ENCODE results near the gene SMIM30.
"Not testable (repeated sequence)": the region's sequence is repeated elsewhere in the genome, so short reads cannot be mapped to it uniquely, and the experiment has no call there.

SMIM30 gene, protein sequence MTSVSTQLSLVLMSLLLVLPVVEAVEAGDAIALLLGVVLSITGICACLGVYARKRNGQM

DNA sequence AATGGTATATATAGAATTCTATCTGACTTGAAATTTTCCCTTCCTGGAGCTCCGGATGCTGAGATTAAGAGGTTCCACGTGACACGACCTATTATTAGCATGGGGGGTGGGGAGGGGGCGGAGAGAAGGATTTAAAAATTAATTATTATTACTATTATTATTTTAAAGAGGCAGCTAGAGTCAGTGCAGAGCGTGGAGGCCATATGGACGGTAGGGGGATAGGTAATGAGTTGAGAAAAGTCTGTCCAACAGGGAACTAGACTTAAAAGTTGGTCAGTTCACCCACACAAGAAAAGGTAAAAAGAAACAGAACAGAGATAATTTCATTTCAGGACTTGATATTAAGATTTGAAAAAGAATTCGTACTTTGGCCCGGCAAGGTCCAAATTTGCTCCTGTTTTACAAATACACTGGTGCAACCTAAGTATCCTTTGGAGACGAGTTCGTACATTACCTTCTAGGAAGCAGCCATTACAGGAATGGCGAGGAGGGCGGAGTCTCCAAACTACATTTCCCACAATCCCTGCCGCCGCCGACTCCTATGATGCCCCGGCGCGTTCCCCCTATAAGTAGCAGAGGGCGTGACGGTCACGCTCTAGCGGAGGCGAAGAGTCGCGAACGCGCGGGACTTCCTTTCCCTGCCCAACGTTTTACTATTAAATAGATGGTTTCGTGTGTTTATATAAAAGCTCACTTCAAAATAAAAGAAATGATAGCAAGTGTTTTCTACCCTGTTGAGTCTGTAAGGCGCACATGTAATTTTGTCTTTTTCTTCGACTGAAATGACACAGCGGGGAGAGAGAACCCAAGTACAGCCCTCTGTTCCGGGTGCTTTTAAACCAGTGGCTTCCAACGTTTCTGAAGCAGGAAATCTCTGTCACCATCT, at the start of gene SMIM30:
Gene SMIM30 (minus strand): TSS at position 481 of the 886 bp plus-strand sequence. CDS start 976 bp downstream, outside the sequence.
- DNase-seq (ENCODE audit: low read depth), result peak; percentile 55

DNA sequence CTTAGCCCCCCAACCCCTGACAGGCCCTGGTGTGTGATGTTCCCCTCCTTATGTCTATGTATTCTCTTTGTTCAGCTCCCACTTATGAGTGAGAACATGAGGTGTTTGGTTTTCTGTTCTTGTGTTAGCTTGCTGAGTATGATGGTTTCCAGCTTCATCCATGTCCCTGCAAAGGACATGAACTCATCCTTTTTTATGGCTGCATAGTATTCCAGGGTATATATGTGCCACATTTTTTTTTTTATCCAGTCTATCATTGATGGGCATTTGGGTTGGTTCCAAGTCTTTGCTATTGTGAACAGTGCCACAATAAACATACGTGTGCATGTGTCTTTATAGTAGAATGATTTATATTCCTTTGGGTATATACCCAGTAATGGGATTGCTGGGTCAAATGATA, 47.8 kb upstream of the SMIM30 start:
- not testable (repeated sequence) for DNase-seq (ENCODE audit: low read depth)

DNA sequence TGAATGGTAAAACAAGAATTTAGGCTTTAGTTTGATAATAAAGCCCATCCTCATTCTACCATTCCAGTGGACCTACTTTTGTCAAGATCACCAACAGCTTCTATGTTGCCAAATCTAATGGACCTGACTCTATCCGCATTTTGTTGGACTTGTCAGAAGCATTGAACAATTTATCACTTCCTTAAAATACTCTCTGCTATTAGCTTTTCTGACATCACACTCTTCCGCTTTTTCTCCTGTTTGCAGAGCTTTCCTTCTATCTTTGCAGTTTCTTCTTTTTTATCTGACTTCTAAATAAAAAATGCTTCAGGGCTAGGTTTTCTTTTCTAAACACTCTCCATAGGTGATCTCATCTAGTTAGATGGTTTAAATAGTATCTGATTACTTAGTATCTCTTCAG, 42.7 kb upstream of the SMIM30 start:
- DNase-seq (ENCODE audit: low read depth), result no peak

DNA sequence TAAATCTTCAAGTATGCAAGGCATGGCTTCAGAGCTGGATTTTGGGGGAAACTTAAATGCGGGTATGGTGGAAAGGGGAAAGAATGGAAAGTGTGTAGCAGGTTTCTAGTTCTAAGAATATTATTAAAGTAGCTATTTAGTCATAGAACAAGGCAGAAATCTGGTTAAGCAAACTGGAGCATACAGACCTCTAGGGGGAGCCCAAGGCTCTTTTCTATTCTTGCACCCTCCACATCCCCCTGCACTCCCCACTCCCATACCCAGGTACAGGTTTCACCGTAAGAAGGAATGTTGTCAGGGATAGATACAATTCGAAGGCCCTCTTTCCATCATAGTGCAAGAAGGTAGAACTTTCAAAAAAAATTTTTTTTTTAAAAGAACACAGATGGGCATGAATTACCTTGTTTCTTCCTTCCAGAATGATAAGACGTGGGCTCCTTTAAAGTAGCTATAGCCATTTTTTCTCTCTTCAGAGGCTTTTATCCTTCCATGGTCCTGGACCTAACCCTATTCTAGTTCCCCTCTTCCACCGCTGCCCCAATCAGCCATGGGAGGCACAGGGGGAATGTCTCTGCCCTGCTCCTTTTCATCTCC, 41.5 kb upstream of the SMIM30 start:
- DNase-seq (ENCODE audit: low read depth), result no peak

DNA sequence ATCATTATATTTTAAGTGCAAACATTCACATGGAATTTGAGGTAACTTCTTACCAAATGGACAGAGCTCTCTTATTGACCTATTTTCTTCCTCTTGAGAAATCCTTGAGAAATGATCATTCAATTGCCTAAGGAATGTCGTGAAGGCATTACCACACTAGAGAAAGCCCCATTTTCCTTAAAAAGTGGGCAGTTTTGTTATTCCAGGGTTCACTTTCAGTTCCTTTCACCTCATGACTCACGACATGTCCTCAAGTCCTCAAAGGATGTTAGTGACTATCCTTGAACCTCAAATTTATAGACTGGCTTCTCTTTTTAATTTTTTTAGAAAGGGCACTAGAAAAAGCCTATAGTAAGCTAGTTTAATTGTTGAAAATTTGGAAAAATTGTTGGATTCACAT, 40.4 kb upstream of the SMIM30 start:
- DNase-seq (ENCODE audit: low read depth), result no peak

DNA sequence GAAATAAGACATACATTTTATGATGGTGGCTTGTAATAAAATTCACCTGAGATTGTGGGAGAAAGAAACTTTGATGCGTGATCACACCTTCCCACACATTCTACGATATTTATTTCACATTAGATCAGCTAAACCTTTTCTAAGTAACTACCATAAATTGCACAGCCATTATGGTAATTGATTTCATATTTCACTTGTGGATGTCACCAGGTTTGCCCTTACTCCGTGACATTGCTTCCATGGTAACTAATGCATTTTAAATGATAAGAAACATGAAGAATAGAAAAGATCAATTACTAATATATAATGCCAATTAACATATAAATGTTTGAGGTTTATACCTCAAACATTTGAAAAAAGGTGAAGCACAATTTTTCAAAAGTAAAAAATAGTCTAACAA, 35.8 kb upstream of the SMIM30 start:
- DNase-seq (ENCODE audit: low read depth), result no peak

DNA sequence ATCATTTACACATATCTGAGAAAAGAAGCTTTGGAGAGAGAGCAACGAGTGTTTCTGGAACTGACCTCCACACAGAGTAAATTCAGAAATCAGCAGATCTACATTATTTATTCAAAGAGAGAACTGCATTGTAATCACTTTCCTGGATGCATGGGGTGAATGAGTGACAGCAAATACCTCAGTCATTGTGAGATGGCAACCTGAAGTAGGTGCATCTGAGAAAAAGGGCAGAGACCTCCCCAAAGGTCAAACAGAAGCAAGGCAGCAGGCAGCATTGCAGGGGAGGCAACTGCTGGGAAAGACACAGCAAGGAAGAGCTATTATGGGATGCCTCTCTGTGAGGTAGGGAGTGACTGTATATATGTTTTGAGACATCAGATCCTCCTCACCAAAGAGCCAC, 26.5 kb upstream of the SMIM30 start:
- no peak for DNase-seq (ENCODE audit: low read depth)

DNA sequence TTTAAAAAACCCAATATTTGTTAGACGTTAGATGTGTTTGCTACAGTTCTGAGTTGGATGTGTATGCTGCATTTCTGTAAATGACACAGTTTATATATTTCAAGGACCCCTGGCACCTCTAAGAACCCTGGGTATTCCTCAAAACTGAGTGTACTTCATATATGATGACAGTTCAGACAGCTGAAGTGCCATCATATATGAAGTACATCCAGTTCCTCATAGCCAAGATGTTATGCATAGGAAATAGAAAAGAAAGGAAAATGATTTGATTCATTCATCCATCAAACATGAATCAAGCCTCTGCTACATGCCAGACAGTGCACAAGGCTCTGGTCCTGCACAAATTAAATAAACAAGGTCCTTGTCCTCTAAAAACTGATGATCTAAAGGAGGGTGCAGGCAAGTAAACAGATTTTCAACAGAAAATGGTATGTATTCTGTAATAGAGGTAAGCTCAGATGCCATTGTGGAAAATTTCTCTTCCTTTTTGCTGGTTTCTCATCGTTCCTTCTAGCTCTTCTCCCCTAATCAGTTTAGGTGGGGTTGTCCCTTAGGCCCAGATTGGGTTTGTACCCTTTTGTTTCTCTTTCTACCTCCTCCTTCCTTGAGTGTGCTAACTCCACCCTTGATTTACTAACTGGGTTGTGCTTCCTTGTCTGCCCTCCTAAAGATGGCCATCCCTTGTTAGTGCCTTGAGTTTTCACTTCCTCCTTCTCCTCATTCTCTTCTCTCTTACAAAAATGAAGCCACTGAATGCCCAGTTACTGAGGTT, 25.3 kb upstream of the SMIM30 start:
- no peak for DNase-seq (ENCODE audit: low read depth)

DNA sequence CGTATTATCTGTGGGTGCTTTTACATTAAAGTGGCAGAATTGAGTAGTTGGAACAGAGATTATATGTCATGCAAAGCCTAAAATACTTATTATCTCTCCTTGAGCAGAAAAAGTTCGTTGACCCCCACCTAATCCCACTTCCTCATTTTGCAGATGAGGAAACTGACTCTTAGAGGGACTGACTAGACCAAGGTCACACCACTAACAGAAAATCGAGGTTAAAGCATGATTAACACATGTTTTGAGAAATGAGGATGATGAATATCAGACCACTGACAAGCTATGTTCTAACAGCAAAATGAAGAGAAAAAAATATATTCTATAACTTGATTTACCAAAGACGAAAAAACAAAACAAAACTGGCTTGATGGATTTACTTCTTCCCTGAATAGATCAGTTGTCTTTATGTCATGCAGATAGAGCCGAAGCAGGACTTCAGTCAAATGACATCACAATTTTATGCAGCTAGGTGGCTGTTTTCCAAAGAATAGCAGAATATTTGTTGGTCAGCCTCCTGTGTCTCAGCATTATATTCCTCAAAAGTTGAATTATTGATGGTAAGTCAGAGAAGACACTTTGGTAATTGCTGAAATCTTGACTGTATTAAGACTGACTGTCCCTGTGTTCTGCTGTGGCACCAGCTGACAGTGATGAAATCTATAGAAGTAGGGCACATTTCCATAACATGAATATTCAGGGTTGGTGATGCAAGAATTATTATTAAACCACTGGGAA, 24.2 kb upstream of the SMIM30 start:
- no peak for DNase-seq (ENCODE audit: low read depth)

DNA sequence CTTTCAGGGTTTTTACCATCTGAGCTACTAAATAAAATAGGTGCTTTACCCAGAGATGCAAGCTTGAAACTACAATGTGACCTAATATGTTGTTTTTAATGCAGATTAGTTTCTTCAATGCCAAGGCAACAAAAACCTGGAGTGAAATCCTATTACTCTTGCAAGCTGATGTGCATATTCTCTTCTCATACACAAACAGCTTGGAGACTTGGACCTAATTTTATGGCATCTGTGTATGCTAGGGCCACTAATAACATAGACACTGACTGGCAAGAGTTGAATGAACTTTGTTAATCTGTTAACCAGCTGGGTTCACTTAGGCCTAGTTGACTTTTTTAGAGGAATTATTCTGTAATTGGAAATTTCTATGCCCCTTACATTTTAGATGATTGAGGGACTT, 23.4 kb upstream of the SMIM30 start:
- DNase-seq (ENCODE audit: low read depth), result no peak

DNA sequence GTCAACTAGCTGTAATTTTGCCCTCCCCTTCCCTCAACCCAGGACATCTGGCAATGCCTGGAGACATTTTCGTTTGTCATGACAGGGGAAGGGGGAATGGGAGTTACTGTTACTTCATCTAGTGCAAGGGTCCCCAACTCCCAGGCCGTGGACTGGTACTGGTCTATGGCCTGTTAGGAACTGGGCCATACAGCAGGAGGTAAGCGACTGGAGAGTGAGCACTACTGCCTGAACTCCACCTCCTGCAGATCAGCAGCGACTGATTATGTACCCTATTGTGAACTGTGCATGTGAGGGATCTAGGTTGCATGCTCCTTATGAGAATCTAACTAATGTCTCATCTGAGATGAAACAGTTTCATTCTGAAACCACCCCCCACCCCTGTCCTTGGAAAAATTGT, 22.6 kb upstream of the SMIM30 start:
- DNase-seq (ENCODE audit: low read depth), result no peak

DNA sequence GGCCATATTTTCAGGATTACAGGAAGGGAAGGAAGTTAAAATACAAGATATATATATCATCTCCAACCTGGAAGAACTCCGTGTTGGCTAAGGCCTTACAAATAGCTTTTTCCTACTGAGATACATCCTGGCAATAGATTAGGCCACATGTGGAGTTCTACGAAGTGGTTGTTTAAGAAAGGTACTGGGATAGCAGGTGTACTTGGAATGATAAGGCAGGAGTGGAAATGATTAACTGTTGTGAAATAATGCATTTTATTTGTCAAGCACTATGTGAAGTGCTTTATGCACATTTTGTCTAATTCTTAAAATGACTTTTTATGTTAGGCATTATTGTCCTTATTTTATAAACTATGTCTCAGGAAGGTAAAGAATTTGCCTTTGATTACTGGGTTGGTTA, 18.9 kb upstream of the SMIM30 start:
- DNase-seq (ENCODE audit: low read depth), result no peak

DNA sequence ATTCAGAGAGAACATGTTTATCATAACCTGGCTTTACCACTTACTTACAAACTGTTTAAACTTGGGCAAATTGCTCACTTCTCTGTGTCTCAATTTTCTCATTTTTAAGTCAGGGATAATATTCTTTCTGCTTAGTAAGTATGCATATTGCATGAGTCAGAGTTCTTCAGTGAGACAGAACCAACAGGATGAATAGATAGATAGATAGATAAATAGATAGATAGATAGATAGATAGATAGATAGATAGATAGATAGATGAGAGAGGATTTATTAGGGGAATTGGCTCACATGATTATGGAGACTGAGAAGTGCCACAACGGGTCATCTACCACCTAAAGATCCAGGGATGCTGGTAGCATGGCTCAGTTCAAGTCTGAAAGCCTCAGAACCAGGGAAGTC, 15.7 kb upstream of the SMIM30 start:
- no peak for DNase-seq (ENCODE audit: low read depth)

DNA sequence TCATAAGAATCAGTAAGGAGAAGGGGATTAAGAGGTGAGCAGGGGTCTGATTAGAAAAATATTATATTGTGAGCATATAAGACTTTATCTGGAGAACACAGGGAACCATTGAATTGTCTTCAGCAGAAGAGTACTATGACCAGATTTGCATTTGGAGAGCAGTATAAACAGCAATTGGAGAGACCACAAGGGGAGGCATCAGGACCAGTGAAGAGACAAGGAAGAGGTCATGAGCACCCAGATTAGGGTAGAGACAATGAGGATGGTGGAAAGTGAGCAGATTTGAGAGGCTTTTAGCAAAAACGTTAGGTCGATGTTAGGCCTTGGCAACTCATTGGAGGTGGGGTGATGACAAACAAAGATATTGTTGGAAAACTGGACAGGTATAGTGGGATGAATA, 13.0 kb upstream of the SMIM30 start:
- DNase-seq (ENCODE audit: low read depth), result no peak

DNA sequence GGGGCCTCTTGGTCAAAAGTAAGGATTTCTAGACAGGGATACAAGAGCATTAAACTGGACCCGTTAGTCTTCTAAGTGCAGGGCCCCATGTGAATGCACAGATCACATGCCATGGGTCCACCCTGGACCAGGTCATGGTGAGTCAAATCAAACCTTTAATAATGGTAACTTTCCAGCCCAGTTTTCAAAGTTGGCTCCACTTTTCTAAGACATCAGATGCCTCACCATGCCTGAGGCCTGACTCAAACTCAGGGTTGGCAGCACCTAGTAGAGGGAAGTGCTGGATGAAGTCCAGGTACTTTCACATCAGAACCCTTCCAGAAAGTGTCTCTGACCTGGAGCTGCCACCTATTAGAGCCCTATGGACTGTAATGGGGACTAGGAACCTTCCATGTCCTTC, 9.7 kb upstream of the SMIM30 start:
- no peak for DNase-seq (ENCODE audit: low read depth)

DNA sequence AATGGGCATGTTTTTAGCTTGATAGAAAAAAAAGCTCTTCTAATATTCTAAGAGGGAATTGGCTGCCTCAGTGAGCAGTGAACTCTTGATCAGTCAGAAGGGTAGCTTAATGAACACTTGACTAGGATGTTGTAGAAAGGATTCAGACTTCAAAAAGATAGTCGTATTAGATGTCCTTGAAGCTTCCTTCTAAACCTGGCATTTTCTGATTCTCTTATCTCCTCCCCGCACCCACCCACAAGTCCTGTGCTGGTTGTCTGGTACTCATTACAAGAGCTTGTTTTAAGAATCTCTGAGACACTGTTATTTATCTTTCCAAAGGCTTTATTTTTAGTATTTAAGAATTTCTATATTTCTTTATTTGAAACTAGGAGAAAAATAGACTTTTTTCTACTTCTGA, 7.4 kb upstream of the SMIM30 start:
- no peak for DNase-seq (ENCODE audit: low read depth)

DNA sequence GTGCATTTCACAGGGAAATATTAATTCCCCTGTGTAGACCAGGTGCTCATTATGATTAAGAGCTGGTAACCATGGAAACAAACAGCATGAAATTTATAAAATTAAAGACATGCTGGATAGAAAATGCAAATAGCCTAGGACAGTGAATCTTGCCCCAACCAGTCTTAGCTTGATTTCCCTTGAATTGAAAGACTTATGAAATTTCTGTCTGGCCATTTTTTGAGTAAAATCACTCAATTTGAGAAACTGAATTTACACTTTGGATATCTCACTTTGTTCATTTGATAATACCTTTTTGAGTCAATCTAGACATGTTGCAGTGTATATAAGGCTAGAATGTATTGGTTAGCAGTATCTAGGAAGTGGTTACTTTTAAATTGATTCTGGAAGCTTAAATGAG, 4.4 kb upstream of the SMIM30 start:
- no peak for DNase-seq (ENCODE audit: low read depth)

DNA sequence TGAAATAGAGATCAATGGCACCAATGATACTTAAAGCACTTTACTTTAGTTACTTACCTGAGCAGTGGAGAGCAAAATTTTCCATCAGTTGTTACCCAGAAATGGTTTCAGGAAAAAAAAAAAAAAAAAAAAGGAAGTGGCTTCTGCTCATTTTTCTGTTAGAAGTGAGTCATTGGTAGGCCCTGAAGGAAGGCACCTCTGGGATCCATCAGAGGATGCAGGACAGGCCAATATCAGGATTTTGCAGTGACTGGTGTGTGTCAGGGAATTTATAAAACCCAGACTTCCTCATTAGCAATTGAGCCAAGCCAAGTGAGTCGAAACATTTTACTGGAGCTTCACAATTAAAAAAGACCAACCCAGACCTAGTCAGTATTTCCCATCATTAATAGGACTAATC, 2.3 kb upstream of the SMIM30 start:
- no peak for DNase-seq (ENCODE audit: low read depth)

DNA sequence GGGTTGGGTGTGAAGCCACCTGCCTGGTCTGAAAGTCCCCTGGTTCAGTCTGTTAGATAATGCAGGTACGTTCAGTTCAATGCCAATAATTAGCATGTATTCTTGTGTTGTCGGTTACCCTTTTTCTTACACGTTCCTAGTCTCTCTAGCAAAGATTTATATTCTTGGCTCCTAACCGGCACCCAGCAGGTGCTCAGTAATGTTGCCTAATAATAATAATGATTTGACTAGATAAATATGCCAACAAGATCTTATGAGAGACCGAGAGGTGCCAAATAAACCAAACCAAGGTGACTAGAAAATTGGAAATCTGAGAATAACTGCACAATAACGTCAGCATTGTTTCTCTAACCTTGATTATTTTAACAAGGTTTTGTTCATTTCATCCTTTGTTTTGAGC, 1.1 kb upstream of the SMIM30 start:
- DNase-seq (ENCODE audit: low read depth), result no peak

DNA sequence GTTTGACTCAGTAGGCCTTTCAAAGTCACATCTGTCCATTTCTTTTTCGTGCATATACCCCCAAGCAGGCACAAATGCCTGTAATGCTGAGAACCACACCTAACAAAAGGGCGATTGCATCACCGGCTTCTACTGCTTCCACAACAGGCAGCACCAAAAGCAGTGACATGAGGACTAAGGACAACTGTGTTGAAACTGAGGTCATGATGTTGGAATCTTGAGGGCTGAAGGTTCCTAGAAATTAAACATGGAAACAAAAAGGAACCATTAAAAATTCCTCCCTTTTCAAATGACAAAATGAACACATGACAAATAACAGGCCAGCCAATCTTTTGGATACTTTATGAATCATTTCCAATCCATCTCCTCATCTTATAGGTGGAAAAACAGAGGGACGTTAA, 980 bp downstream of the SMIM30 start:
- not testable (repeated sequence) for DNase-seq (ENCODE audit: low read depth)

DNA sequence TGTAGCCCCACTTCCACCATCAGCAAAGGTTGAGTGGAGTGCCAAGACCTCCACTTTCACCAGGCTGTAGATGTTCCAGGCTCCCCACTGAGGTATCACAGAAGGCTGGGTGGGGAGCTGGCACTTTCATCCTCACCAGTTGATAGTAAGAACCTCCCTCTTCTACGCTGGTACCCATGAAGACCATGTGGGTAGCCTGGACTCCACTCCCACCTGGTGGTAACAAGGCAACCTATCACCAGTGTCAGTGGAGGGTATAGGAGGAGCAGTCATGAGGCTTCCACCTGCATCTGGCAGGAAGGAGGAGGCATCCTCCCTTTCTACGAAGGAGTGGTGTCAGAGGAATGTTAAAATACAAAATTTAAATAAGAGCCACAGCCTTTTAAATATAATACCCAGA, 4.4 kb downstream of the SMIM30 start:
- no peak for DNase-seq (ENCODE audit: low read depth)

DNA sequence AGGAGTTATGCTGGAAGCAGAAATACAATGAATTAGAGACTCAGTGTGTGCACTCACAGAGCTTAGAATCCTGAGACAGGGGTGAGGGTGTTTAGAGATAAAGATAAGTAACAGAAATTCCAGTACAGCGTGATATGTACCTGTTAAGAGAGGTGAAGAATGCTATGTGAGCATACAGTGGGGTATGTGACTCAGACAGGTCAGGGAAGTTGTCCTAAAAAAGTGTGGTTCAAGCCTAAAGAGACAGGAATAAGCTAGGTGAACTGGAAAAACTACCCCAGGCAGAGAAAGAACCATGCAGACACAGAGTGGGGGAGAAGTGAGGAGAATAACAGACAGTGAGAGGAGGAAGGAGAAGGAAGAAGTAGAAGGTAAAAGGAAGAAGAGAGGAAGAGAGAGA, 8.6 kb downstream of the SMIM30 start:
- no peak for DNase-seq (ENCODE audit: low read depth)
